ENCODE data around the gene ZNF367.
"Not testable (repeated sequence)": the region's sequence is repeated elsewhere in the genome, so short reads cannot be mapped to it uniquely, and the experiment has no call there.

ZNF367 gene

GRCh38 chr9:96363175-96363967 is 54.8 kb downstream of the ZNF367 start:
- in situ Hi-C loops (cut with MboI; ENCODE audit: low sequenced_read_pairs) = no loop called here

- in situ Hi-C loops (cut with MboI; ENCODE audit: low sequenced_read_pairs) = not testable (repeated sequence)
Measured at GRCh38 chr9:96362119-96362518, 56.1 kb downstream of the ZNF367 start.

- in situ Hi-C loops (cut with MboI; ENCODE audit: low sequenced_read_pairs) = no loop called here
Measured at GRCh38 chr9:96361668-96362067, 56.5 kb downstream of the ZNF367 start.

- in situ Hi-C loops (cut with MboI; ENCODE audit: low sequenced_read_pairs) = no loop called here
Measured at GRCh38 chr9:96360976-96361375, 57.2 kb downstream of the ZNF367 start.

GRCh38 chr9:96360523-96360922 is 57.6 kb downstream of the ZNF367 start:
- in situ Hi-C loops (cut with MboI; ENCODE audit: low sequenced_read_pairs) = not testable (repeated sequence)

- in situ Hi-C loops (cut with MboI; ENCODE audit: low sequenced_read_pairs) = no loop called here
Measured at GRCh38 chr9:96350866-96351265, 67.3 kb downstream of the ZNF367 start.

- in situ Hi-C loops (cut with MboI; ENCODE audit: low sequenced_read_pairs) = no loop called here
Measured at GRCh38 chr9:96348261-96348660, 69.9 kb downstream of the ZNF367 start.

- in situ Hi-C loops (cut with MboI; ENCODE audit: low sequenced_read_pairs) = no loop called here
Measured at GRCh38 chr9:96345551-96345950, 72.6 kb downstream of the ZNF367 start.

- in situ Hi-C loops (cut with MboI; ENCODE audit: low sequenced_read_pairs) = no loop called here
Measured at GRCh38 chr9:96344458-96345180, 73.6 kb downstream of the ZNF367 start.

- in situ Hi-C loops (cut with MboI; ENCODE audit: low sequenced_read_pairs) = no loop called here
Measured at GRCh38 chr9:96343515-96344360, 74.4 kb downstream of the ZNF367 start.

- in situ Hi-C loops (cut with MboI; ENCODE audit: low sequenced_read_pairs) = no loop called here
Measured at GRCh38 chr9:96342571-96343245, 75.5 kb downstream of the ZNF367 start.

- in situ Hi-C loops (cut with MboI; ENCODE audit: low sequenced_read_pairs) = no loop called here
Measured at GRCh38 chr9:96340707-96341106, 77.5 kb downstream of the ZNF367 start.

GRCh38 chr9:96338299-96338698 is 79.9 kb downstream of the ZNF367 start:
- in situ Hi-C loops (cut with MboI; ENCODE audit: low sequenced_read_pairs) = no loop called here

Data from HL-60/S4 (cell line).